A673 (cell line): Measurements from ENCODE around the gene ESR2. TPM values are rescaled to one million over a fixed set of nuclear protein-coding genes. Genes with fewer than 3 reads are reported as not detected.
"Not testable (repeated sequence)": the region's sequence is repeated elsewhere in the genome, so short reads cannot be mapped to it uniquely, and the experiment has no call there.

ENCODE experiments used
- BruUV-seq: library from RNA; stranded (reverse); fragments of 400-500 nt; replicated peaks from 2 replicates; lab custom pipeline; 2021; lab: Mats Ljungman, UMichigan
- CTCF ChIA-PET: fragments of 300-600 bp; sonication (Branson Sonifier 250); formaldehyde crosslinking; loops from one replicate; lab custom pipeline; 2022; ENCODE audit warnings: antibody characterized with exemption; lab: Charles Lee
- POLR2A ChIA-PET: fragments of 300-600 bp; sonication (Branson Sonifier 250); formaldehyde crosslinking; loops from one replicate; lab custom pipeline; 2022; ENCODE audit warnings: antibody characterized with exemption; ENCODE audit not compliant: low non-redundant PET; lab: Charles Lee
- DNase-seq: peaks from one replicate; pipeline ENCODE4 v3.0.0-alpha.2; 2015; ENCODE audit warnings: low spot score
- H3K27ac ChIP-seq: fragments of 200-600 bp; sonication (generic); 2 replicates; pipeline ENCODE4 v1.5.1; 2016; ENCODE audit warnings: mixed run types, low read depth, mild to moderate bottlenecking, mixed read lengths, antibody characterized with exemption, low read length; ENCODE audit not compliant: poor library complexity, severe bottlenecking
- H3K27me3 ChIP-seq: fragments of 200-600 bp; sonication (generic); replicated peaks from 2 replicates; pipeline ENCODE4 v1.6.1; 2017; ENCODE audit warnings: mixed run types, low read depth, mild to moderate bottlenecking, mixed read lengths, antibody characterized with exemption, low read length; ENCODE audit not compliant: insufficient read depth, poor library complexity
- H3K36me3 ChIP-seq: fragments of 200-600 bp; sonication (generic); 2 replicates; pipeline ENCODE4 v1.6.1; 2016; ENCODE audit warnings: mixed run types, mild to moderate bottlenecking, mixed read lengths, antibody characterized with exemption, low read length; ENCODE audit not compliant: insufficient read depth, poor library complexity, severe bottlenecking
- H3K4me1 ChIP-seq: fragments of 200-600 bp; sonication (generic); 2 replicates; pipeline ENCODE4 v1.6.1; 2017; ENCODE audit warnings: mixed run types, mild to moderate bottlenecking, mixed read lengths, antibody characterized with exemption, low read length; ENCODE audit not compliant: insufficient read depth, poor library complexity, severe bottlenecking
- H3K4me3 ChIP-seq: fragments of 200-600 bp; sonication (generic); 2 replicates; pipeline ENCODE4 v1.5.1; 2016; ENCODE audit warnings: low read depth, mixed run types, mild to moderate bottlenecking, mixed read lengths, low read length; ENCODE audit not compliant: poor library complexity, severe bottlenecking
- H3K9me3 ChIP-seq: fragments of 200-600 bp; sonication (generic); 2 replicates; pipeline ENCODE4 v1.6.1; 2016; ENCODE audit warnings: mixed run types, low read depth, mild to moderate bottlenecking, mixed read lengths, antibody characterized with exemption, low read length; ENCODE audit not compliant: poor library complexity, severe bottlenecking
- EZH2 ChIP-seq: fragments of 200-600 bp; sonication (generic); IDR thresholded peaks from 2 replicates; pipeline ENCODE4 v1.6.1; 2017; ENCODE audit warnings: borderline replicate concordance, low read depth, mild to moderate bottlenecking, mixed read lengths, antibody characterized with exemption, low read length; ENCODE audit not compliant: poor library complexity, severe bottlenecking
- intact Hi-C: fragments of 100-400 bp; cut with micrococcal nuclease; formaldehyde crosslinking; loops from one replicate; pipeline ENCODE4 v1.10.0; 2022; ENCODE audit not compliant: unreplicated experiment
- microRNA-seq: library from miRNA; unstranded; fragments of <30 nt; microRNA quantifications from one replicate; pipeline ENCODE4 v1.2.0, GENCODE V29; 2021
- total RNA-seq: library from RNA; stranded (reverse); gene quantifications from 2 replicates; pipeline ENCODE4 v1.2.3, GENCODE V29; 2021
- TF ChIP-seq, protein P1 (sequence below): fragments of 300-800, 200-600 bp; sonication (generic); conservative IDR thresholded peaks from 2 replicates; pipeline ENCODE4 v1.5.1; 2017; ENCODE audit warnings: low read depth, mild to moderate bottlenecking, antibody characterized with exemption, low read length, moderate library complexity, mixed read lengths

The ESR2 gene
- total RNA-seq, 1 experiment from 2014 or later = 0.71 TPM

GRCh38 chr14:64038841-64039542 lies 255.2 kb downstream of the ESR2 start:
- TF ChIP-seq, protein P1, sequence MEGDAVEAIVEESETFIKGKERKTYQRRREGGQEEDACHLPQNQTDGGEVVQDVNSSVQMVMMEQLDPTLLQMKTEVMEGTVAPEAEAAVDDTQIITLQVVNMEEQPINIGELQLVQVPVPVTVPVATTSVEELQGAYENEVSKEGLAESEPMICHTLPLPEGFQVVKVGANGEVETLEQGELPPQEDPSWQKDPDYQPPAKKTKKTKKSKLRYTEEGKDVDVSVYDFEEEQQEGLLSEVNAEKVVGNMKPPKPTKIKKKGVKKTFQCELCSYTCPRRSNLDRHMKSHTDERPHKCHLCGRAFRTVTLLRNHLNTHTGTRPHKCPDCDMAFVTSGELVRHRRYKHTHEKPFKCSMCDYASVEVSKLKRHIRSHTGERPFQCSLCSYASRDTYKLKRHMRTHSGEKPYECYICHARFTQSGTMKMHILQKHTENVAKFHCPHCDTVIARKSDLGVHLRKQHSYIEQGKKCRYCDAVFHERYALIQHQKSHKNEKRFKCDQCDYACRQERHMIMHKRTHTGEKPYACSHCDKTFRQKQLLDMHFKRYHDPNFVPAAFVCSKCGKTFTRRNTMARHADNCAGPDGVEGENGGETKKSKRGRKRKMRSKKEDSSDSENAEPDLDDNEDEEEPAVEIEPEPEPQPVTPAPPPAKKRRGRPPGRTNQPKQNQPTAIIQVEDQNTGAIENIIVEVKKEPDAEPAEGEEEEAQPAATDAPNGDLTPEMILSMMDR = no peak
- no peak for TF ChIP-seq EZH2
- BruUV-seq = no TSS peak
- intact Hi-C loops = no loop called here
- H3K9me3 ChIP-seq = no peaks in the 10 kb centered on the region
- no peak for DNase-seq
- H3K27me3 ChIP-seq = no peaks in the 10 kb centered on the region
- H3K36me3 ChIP-seq = no peaks in the 10 kb centered on the region
- CTCF ChIA-PET = interaction anchor here (0.6 kb wide), 1 partner anchor 11 kb away, joined by 3 read pairs; no protein-coding TSS in a partner anchor
- H3K4me1 ChIP-seq = no peaks in the 10 kb centered on the region
- no peak overlapping the region for H3K27ac ChIP-seq
- POLR2A ChIA-PET = no interaction called here
- no peak overlapping the region for H3K4me3 ChIP-seq

DNA sequence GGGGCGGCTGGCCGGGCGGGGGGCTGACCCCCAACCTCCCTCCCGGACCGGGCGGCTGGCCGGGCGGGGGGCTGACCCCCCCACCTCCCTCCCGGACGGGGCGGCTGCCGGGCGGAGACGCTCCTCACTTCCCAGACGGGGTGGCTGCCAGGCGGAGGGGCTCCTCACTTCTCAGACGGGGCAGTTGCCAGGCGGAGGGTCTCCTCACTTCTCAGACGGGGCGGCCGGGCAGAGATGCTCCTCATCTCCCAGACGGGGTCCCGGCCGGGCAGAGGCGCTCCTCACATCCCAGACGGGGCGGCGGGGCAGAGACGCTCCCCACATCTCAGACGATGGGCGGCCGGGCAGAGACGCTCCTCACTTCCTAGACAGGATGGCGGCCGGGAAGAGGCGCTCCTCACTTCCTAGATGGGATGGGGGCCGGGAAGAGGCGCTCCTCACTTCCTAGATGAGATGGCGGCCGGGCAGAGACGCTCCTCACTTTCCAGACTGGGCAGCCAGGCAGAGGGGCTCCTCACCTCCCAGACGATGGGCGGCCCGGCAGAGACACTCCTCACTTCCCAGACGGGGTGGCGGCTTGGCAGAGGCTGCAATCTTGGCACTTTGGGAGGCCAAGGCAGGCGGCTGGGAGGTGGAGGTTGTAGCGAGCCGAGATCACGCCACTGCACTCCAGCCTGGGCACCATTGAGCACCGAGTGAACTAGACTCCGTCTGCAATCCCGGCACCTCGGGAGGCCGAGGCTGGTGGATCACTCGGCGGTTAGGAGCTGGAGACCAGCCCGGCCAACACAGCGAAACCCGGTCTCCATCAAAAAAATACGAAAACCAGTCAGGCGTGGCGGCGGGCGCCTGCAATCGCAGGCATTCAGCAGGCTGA lies 256.1 kb downstream of the ESR2 start:
- DNase-seq, H3K4me3 ChIP-seq, H3K9me3 ChIP-seq, H3K36me3 ChIP-seq, BruUV-seq, H3K27me3 ChIP-seq, POLR2A ChIA-PET, intact Hi-C loops, CTCF ChIA-PET, H3K4me1 ChIP-seq, H3K27ac ChIP-seq: not testable (repeated sequence)

DNA sequence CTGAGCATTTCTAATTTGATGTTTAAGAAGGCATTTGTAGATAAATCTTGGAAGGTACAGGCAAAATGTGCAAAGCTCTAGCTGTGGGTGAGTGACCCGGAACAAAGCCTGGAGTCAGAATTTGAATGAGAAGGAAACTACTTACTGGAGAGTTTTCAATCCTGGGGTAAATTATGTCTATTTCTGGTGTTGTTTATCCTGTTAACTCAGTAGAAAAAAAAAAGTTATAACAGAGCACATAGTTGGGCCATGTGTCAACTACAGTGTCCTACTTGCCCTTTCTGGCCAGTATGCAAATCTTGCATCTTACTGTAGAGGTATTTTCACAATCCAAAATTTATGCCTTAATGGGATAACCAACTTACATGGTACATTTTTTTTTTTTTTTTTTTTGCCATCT lies 259.0 kb downstream of the ESR2 start:
- intact Hi-C loops = no loop called here
- ChIA-PET CTCF (no interaction called here), POLR2A (no interaction called here)
- no TSS peak for BruUV-seq
- DNase-seq = peak; percentile 8
- Histone ChIP-seq H3K4me3 (no peak overlapping the region), H3K9me3 (no peaks in the 10 kb centered on the region), H3K36me3 (peaks cover 9% of the 10 kb centered on the region), H3K27me3 (no peaks in the 10 kb centered on the region), H3K4me1 (no peaks in the 10 kb centered on the region), H3K27ac (no peak overlapping the region)
- TF ChIP-seq, protein P1 = no peak
- TF ChIP-seq EZH2 = no peak

Small RNA genes within 50 kb of the gene (microRNA-seq; reads per million reads assigned to microRNA genes)
- gene MIR548H1 = not detected

Other genes starting within 250 kb of the ESR2 start
- 286 and 293 TPM in 2 replicates for gene MTHFD1, start 94.0 kb upstream of the ESR2 start, total RNA-seq
- gene AKAP5, start 171.1 kb upstream of the ESR2 start, total RNA-seq = 2.2 and 2.6 TPM in 2 replicates
- 11.3 and 13.5 TPM in 2 replicates for gene ZBTB25, start 209.5 kb upstream of the ESR2 start, total RNA-seq
- gene ZBTB1, start 210.4 kb upstream of the ESR2 start, total RNA-seq = 34.3 and 37.7 TPM in 2 replicates
- gene HSPA2, start 246.4 kb upstream of the ESR2 start, total RNA-seq = 13.8 and 14.3 TPM in 2 replicates